Psoas muscle (tissue), 8 donors: ENCODE data around the gene ABCG1. TPM values are rescaled to one million over a fixed set of nuclear protein-coding genes. Genes with fewer than 3 reads are reported as not detected.

Experiments
- ATAC-seq, 4 donors: fragments of 200-7000 bp; cut with Tn5 transposase; one replicate each; pipeline ENCODE4 v1.9.1; 2020; ENCODE audit warnings: moderate library complexity in 3 of 4, mild to moderate bottlenecking in 2 of 4
- DNase-seq, 2 donors: peaks; one replicate each; pipeline ENCODE4 v3.0.0-alpha.2; 2020
- H3K27ac ChIP-seq: fragments of 200-600 bp; one replicate; pipeline ENCODE4 v1.8.0; 2022
- H3K27me3 ChIP-seq, 3 donors: fragments of 200-600 bp in 1 of 3; one replicate each; pipeline versions ENCODE4 v1.6.1 to v1.8.0; 2013 to 2022; ENCODE audit warnings: low read length in 2 of 3, mild to moderate bottlenecking in 2 of 3, moderate library complexity in 1 of 3; ENCODE audit not compliant: insufficient read depth in 3 of 3
- H3K36me3 ChIP-seq, 2 donors: fragments of 200-600 bp in 1 of 2; one replicate each; pipeline versions ENCODE4 v1.6.1 to v1.8.0; 2013 to 2022; ENCODE audit warnings: low read depth in 1 of 2, mild to moderate bottlenecking in 1 of 2, moderate library complexity in 1 of 2; ENCODE audit not compliant: insufficient read depth in 1 of 2
- H3K4me1 ChIP-seq: fragments of 200-600 bp; one replicate; pipeline ENCODE4 v1.8.0; 2022
- H3K4me3 ChIP-seq: fragments of 200-600 bp; one replicate; pipeline ENCODE4 v1.8.0; 2022; ENCODE audit warnings: mild to moderate bottlenecking
- H3K9me3 ChIP-seq: fragments of 200-600 bp; one replicate; pipeline ENCODE4 v1.8.0; 2022
- CTCF ChIP-seq: fragments of 200-600 bp; IDR thresholded peaks from one replicate; pipeline ENCODE4 v1.8.0; 2022; ENCODE audit warnings: antibody characterized with exemption
- WGBS, 3 donors: extraction: QIAGEN DNeasy Blood & Tissue Kit; methylation state at CpG; one replicate each; pipeline versions ENCODE4 v1.1.6 to v1.1.7; 2013; 5-methylcytosine and 5-hydroxymethylcytosine counted together
- intact Hi-C, 2 donors: fragments of 100-400 bp; cut with DNase I; formaldehyde crosslinking; loops; one replicate each; pipeline versions ENCODE4 v1.11.0 to v1.14.2; 2022
- polyA plus RNA-seq, 3 donors: library from polyadenylated mRNA; stranded (reverse); fragments of 200-250 nt; gene quantifications; one replicate each; pipeline ENCODE4 v1.2.3, GENCODE V29; 2013
- total RNA-seq, 4 donors: library from RNA; stranded (reverse); fragmentation: NEBNext Ultra II Directional in 2 of 4; extraction: Animal tissue kit (Norgen Biotek cat#: 25700) in 2 of 4; gene quantifications; one replicate each; pipeline versions ENCODE4 v1.2.1 to v1.2.4, GENCODE V29; 2021 to 2023
- donor health status: healthy with polysubstance abuse.
- donor health status: DM: no; HTN: no; CAD: no; lungs with moderate emphysema.
- donor health status: Bipolar disorder and iron deficiency.
- donor health status: healthy.
- donor health status: DM: yes; HTN: yes; CAD: no.
- donor health status: DM: no; HTN: no; CAD: no.
- donor health status: DM: no; HTN: no; CAD: no.
- donor health status: DM: yes; HTN: yes; CAD: no.

ABCG1 gene
- total and polyA plus RNA-seq, 7 donors: 2.9 to 35.8 (median 4.4) TPM

GRCh38 chr21:42255825-42256224, 36.9 kb downstream of the ABCG1 start:
- Histone ChIP-seq H3K27ac (no peak overlapping the region), H3K27me3 (no peaks in the 10 kb centered on the region), H3K4me3 (no peak overlapping the region), H3K36me3 (no peaks in the 10 kb centered on the region), H3K9me3 (no peaks in the 10 kb centered on the region), H3K4me1 (peaks cover 15% of the 10 kb centered on the region)
- DNase-seq (peak in 1 of 2 donors; percentile 14), ATAC-seq (no peak)
- 97 to 98% (median 98%) methylated on average over 4 of the region's 4 CpGs for WGBS, 3 donors
- intact Hi-C loops: loop anchor here (5.0 kb wide), 2 partner anchors 94 to 109 kb away; no protein-coding TSS in a partner anchor
- TF ChIP-seq CTCF: no peak

- Histone ChIP-seq H3K4me1 (peaks cover 15% of the 10 kb centered on the region), H3K9me3 (no peaks in the 10 kb centered on the region), H3K27ac (no peak overlapping the region), H3K27me3 (no peaks in the 10 kb centered on the region), H3K36me3 (no peaks in the 10 kb centered on the region), H3K4me3 (no peak overlapping the region)
- 96 to 98% (median 97%) methylated on average over 4 of the region's 4 CpGs for WGBS, 3 donors
- intact Hi-C loops: loop anchor here (5.0 kb wide), 2 partner anchors 94 to 109 kb away; no protein-coding TSS in a partner anchor
- ATAC-seq (no peak), DNase-seq (peak in 1 of 2 donors; percentile 26)
- TF ChIP-seq CTCF: no peak
Measured at GRCh38 chr21:42256316-42256715, 37.4 kb downstream of the ABCG1 start.

- intact Hi-C loops: loop anchor here (5.0 kb wide), 2 partner anchors 95 to 110 kb away; no protein-coding TSS in a partner anchor
- H3K9me3 ChIP-seq: no peaks in the 10 kb centered on the region
- DNase-seq (peak in 1 of 2 donors; percentile 80), ATAC-seq (peak in 1 of 4 donors; percentile 23)
- H3K27ac ChIP-seq: no peak overlapping the region
- WGBS, 3 donors: 61 to 66% (median 64%) methylated on average over 12 of the region's 12 CpGs
- TF ChIP-seq CTCF: no peak
- no peaks in the 10 kb centered on the region for H3K27me3 ChIP-seq
- H3K4me1 ChIP-seq: peaks cover 10% of the 10 kb centered on the region
- H3K4me3 ChIP-seq: no peak overlapping the region
- H3K36me3 ChIP-seq: no peaks in the 10 kb centered on the region
Measured at GRCh38 chr21:42257091-42257765, 38.3 kb downstream of the ABCG1 start.

GRCh38 chr21:42258150-42258884, 39.4 kb downstream of the ABCG1 start:
- Histone ChIP-seq H3K4me3 (no peak overlapping the region), H3K4me1 (peaks cover 20% of the 10 kb centered on the region), H3K36me3 (no peaks in the 10 kb centered on the region), H3K27ac (no peak overlapping the region), H3K9me3 (no peaks in the 10 kb centered on the region), H3K27me3 (no peaks in the 10 kb centered on the region)
- 18 to 35% (median 23%) methylated on average over 4 of the region's 4 CpGs for WGBS, 3 donors
- DNase-seq (peak; percentile 66 to 86), ATAC-seq (peak; percentile 78 to 88 (median 82))
- intact Hi-C loops: loop anchor here (2.0 to 5.0 kb wide), 3 partner anchors 96 to 112 kb away; no protein-coding TSS in a partner anchor
- peak; percentile 81 for TF ChIP-seq CTCF
